T-cell (primary cell): ENCODE measurements around the gene CNGB1. TPM values are rescaled to one million over a fixed set of nuclear protein-coding genes. Genes with fewer than 3 reads are reported as not detected.

Experiments
- ATAC-seq, 4 experiments: fragments of 200-7000 bp in 3 of 4; fragments of 150-1000 bp in 1 of 4; cut with Tn5 transposase; replicated peaks in 1 of 4; 1 replicate in 3 of 4; 2 replicates in 1 of 4; pipeline ENCODE4 v1.10.0; 2021; ENCODE audit warnings: moderate library complexity in 3 of 4, mild to moderate bottlenecking in 2 of 4, moderate number of reproducible peaks in 1 of 4
- CTCF ChIA-PET, 2 donors: fragments of 300-600 bp; sonication (Branson Sonifier 250); formaldehyde crosslinking; loops; one replicate each; lab custom pipeline; 2022; ENCODE audit warnings: antibody characterized with exemption in 2 of 2; lab: Charles Lee
- POLR2A ChIA-PET, 2 donors: fragments of 300-600 bp; sonication (Branson Sonifier 250); formaldehyde crosslinking; loops; one replicate each; lab custom pipeline; 2022; ENCODE audit warnings: antibody characterized with exemption in 2 of 2; lab: Charles Lee
- DNase-seq, 35 experiments: peaks; one replicate each; pipeline versions ENCODE4 v3.0.0 to v3.0.0-alpha.2; 2013 to 2023
- H3K27ac ChIP-seq: one replicate; pipeline ENCODE4 v1.5.1; 2013; ENCODE audit warnings: low read length
- H3K27me3 ChIP-seq, 2 experiments: replicated peaks in 1 of 2; 1 replicate in 1 of 2; 2 replicates in 1 of 2; pipeline versions ENCODE4 v1.6.1 to v1.7.0; 2013; ENCODE audit warnings: low read length in 1 of 2, mixed read lengths in 1 of 2; ENCODE audit not compliant: control insufficient read depth in 2 of 2, insufficient read depth in 2 of 2; ENCODE audit errors: extremely low read depth in 1 of 2
- H3K36me3 ChIP-seq, 2 donors: 1 replicate in 1 of 2; 2 replicates in 1 of 2; pipeline versions ENCODE4 v1.6.1 to v1.7.0; 2013; ENCODE audit warnings: low read length in 1 of 2; ENCODE audit not compliant: control insufficient read depth in 2 of 2, insufficient read depth in 1 of 2; ENCODE audit errors: extremely low read depth in 1 of 2
- H3K4me1 ChIP-seq, 2 experiments: 1 replicate in 1 of 2; 2 replicates in 1 of 2; pipeline versions ENCODE4 v1.6.1 to v1.7.0; 2013; ENCODE audit warnings: low read length in 2 of 2, mixed read lengths in 1 of 2; ENCODE audit not compliant: insufficient read depth in 2 of 2, control insufficient read depth in 1 of 2; ENCODE audit errors: extremely low read depth in 1 of 2
- H3K4me3 ChIP-seq, 2 donors: 1 replicate in 1 of 2; 2 replicates in 1 of 2; pipeline versions ENCODE4 v1.5.1 to v1.7.0; 2013; ENCODE audit warnings: mild to moderate bottlenecking in 2 of 2, low read length in 1 of 2, moderate library complexity in 1 of 2; ENCODE audit not compliant: control insufficient read depth in 1 of 2; ENCODE audit errors: extremely low read depth in 1 of 2
- H3K9me3 ChIP-seq: 2 replicates; pipeline ENCODE4 v1.7.0; 2013
- H3K27ac Mint-ChIP-seq, 2 donors: one replicate each; pipeline ENCODE4 v1.8.0; 2020 to 2021; ENCODE audit warnings: mild to moderate bottlenecking in 2 of 2, mixed read lengths in 2 of 2
- H3K27me3 Mint-ChIP-seq, 2 donors: one replicate each; pipeline ENCODE4 v1.8.0; 2021 to 2022; ENCODE audit warnings: mixed read lengths in 2 of 2
- H3K36me3 Mint-ChIP-seq: one replicate; pipeline ENCODE4 v1.8.0; 2021; ENCODE audit warnings: mixed read lengths
- H3K4me1 Mint-ChIP-seq, 3 donors: one replicate each; pipeline ENCODE4 v1.8.0; 2020 to 2022; ENCODE audit warnings: mixed read lengths in 3 of 3, mild to moderate bottlenecking in 1 of 3
- H3K4me3 Mint-ChIP-seq, 3 donors: one replicate each; pipeline ENCODE4 v1.8.0; 2020 to 2022; ENCODE audit warnings: mild to moderate bottlenecking in 3 of 3, mixed read lengths in 3 of 3, moderate library complexity in 3 of 3
- H3K9me3 Mint-ChIP-seq, 3 donors: one replicate each; pipeline ENCODE4 v1.8.0; 2020 to 2022; ENCODE audit warnings: mixed read lengths in 3 of 3
- whole genome bisulfite sequencing: methylation state at CpG from one replicate; pipeline ENCODE4 v1.1.5; 2013; ENCODE audit warnings: missing lambda C conversion rate; ENCODE audit not compliant: insufficient coverage; 5-methylcytosine and 5-hydroxymethylcytosine counted together
- total RNA-seq, 35 experiments: library from RNA in 6 of 35; stranded (reverse) in 6 of 35; fragments of 120-200 nt in 1 of 35; gene quantifications; one replicate each; pipeline versions ENCODE4 v1.2.1 to v1.2.4 and lab custom pipeline; 2013 to 2026

The CNGB1 gene
- total RNA-seq, 5 donors from 2014 or later (not counting 1 experiment from before 2014, with no cell fraction given), result not detected

DNA sequence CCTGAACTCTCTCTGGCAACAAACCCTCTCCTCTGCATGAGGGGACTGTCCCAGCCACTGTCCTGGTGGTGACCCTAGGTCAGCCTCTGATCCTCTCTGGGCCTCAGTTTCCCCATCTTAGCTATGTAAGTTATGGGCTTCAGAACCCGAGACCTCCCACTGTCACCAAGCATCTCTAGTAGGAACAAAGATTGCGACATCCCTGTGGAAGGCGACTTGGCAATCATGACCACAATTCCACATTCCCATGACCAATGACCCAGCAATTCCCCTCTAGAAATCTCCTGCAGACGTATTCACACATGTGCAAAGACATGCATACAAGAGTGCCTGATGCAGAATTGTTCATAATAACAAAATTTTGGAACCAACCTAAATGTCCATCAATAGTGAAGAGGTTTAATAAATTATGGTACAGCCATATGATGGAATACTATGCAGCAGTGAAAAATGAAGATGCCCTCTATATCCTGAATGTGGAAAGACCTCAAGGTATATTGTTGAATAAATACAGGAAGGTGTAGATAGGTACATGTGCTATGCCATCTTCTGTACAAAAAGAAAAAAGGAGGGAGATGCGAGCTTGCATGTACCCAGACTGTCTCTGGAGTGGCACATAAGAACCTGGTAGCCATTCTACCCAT lies 21.2 kb downstream of the CNGB1 start:
- Mint-ChIP-seq H3K27me3 (peaks cover 0 to 9% of the 10 kb centered on the region in 2 donors), H3K36me3 (no peaks in the 10 kb centered on the region), H3K4me1 (no peaks in the 10 kb centered on the region), H3K4me3 (no peak overlapping the region), H3K9me3 (no peaks in the 10 kb centered on the region), H3K27ac (no peak overlapping the region)
- ChIA-PET CTCF (no interaction called here), POLR2A (no interaction called here)
- ATAC-seq (no peak), DNase-seq (no peak)
- H3K4me3 ChIP-seq, result no peak overlapping the region
- no peaks in the 10 kb centered on the region for H3K9me3 ChIP-seq
- H3K27me3 ChIP-seq, result peaks cover 0 to 11% of the 10 kb centered on the region in 2 experiments
- H3K27ac ChIP-seq, result no peak overlapping the region
- no peaks in the 10 kb centered on the region for H3K36me3 ChIP-seq
- 97% methylated on average over 3 of the region's 5 CpGs for WGBS
- H3K4me1 ChIP-seq, result no peaks in the 10 kb centered on the region

DNA sequence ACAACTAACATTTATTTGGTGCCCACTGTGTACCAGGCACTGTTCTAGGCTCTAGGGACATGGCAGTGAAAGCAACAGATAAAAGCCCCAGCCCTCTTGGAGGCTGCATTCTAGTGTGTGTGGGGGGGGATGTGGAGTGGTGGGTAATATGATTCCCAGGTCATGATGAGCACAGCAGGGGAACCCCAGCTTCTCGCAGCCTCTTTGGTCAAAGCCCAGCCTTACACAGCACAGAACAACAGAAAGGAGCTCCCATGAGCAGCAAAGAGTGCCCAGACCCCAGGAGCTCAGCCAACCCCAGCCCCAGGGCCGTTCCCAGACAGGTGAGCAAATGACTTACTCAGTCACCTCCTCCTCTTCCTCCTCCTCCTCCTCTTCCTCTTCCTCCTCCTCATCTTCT lies 21.9 kb downstream of the CNGB1 start:
- 50% methylated on average over 1 of the region's 2 CpGs for WGBS
- ATAC-seq (no peak), DNase-seq (no peak)
- H3K9me3 ChIP-seq, result no peaks in the 10 kb centered on the region
- no peak overlapping the region for H3K4me3 ChIP-seq
- H3K27me3 ChIP-seq, result peaks cover 0 to 11% of the 10 kb centered on the region in 2 experiments
- H3K36me3 ChIP-seq, result no peaks in the 10 kb centered on the region
- no peak overlapping the region for H3K4me3 Mint-ChIP-seq
- ChIA-PET CTCF (no interaction called here), POLR2A (no interaction called here)
- H3K27ac ChIP-seq, result no peak overlapping the region
- no peaks in the 10 kb centered on the region for H3K9me3 Mint-ChIP-seq
- H3K4me1 Mint-ChIP-seq, result no peaks in the 10 kb centered on the region
- no peak overlapping the region for H3K27ac Mint-ChIP-seq
- H3K36me3 Mint-ChIP-seq, result no peaks in the 10 kb centered on the region
- H3K4me1 ChIP-seq, result no peaks in the 10 kb centered on the region
- H3K27me3 Mint-ChIP-seq, result peaks cover 0 to 9% of the 10 kb centered on the region in 2 donors

GRCh38 chr16:57948027-57948426 lies 22.9 kb downstream of the CNGB1 start:
- H3K27me3 Mint-ChIP-seq, result peaks cover 0 to 9% of the 10 kb centered on the region in 2 donors
- Histone ChIP-seq H3K27ac (no peak overlapping the region), H3K9me3 (no peaks in the 10 kb centered on the region), H3K36me3 (no peaks in the 10 kb centered on the region), H3K4me3 (no peak overlapping the region), H3K4me1 (no peaks in the 10 kb centered on the region), H3K27me3 (peaks cover 0 to 11% of the 10 kb centered on the region in 2 experiments)
- no peak overlapping the region for H3K27ac Mint-ChIP-seq
- no peak overlapping the region for H3K4me3 Mint-ChIP-seq
- ChIA-PET CTCF (no interaction called here), POLR2A (no interaction called here)
- WGBS, result 68% methylated on average over 3 of the region's 5 CpGs
- H3K9me3 Mint-ChIP-seq, result no peaks in the 10 kb centered on the region
- H3K4me1 Mint-ChIP-seq, result no peaks in the 10 kb centered on the region
- DNase-seq, result no peak
- H3K36me3 Mint-ChIP-seq, result no peaks in the 10 kb centered on the region
- no peak for ATAC-seq

DNA sequence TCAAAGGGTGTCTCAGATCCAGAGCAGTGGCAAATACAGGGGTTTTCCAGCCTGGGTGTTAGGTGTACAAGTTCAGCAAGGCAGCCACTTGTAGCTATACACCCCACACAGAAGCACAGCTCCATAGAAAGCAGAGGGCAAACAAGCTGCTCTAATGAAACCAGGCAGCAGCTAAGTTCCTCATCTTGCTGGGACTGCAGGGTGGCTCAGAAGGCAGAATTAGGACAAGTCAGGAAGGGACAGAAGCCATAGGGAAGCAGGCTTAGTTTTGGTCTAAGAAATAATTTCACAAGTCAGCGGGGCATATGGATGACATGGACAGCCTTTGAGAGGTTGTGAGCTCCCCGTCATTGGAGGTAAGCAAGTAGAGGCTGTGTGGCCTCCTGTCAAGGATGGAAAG lies 23.7 kb downstream of the CNGB1 start:
- Histone ChIP-seq H3K9me3 (no peaks in the 10 kb centered on the region), H3K36me3 (no peaks in the 10 kb centered on the region), H3K4me3 (no peak overlapping the region), H3K27me3 (peaks cover 0 to 11% of the 10 kb centered on the region in 2 experiments), H3K4me1 (no peaks in the 10 kb centered on the region), H3K27ac (no peak overlapping the region)
- ChIA-PET POLR2A (no interaction called here), CTCF (no interaction called here)
- Mint-ChIP-seq H3K27ac (no peak overlapping the region), H3K27me3 (peaks cover 0 to 9% of the 10 kb centered on the region in 2 donors), H3K4me3 (no peak overlapping the region), H3K4me1 (no peaks in the 10 kb centered on the region), H3K36me3 (no peaks in the 10 kb centered on the region), H3K9me3 (no peaks in the 10 kb centered on the region)
- WGBS, result 92% methylated on average over 2 of the region's 2 CpGs
- ATAC-seq (no peak), DNase-seq (no peak)

DNA sequence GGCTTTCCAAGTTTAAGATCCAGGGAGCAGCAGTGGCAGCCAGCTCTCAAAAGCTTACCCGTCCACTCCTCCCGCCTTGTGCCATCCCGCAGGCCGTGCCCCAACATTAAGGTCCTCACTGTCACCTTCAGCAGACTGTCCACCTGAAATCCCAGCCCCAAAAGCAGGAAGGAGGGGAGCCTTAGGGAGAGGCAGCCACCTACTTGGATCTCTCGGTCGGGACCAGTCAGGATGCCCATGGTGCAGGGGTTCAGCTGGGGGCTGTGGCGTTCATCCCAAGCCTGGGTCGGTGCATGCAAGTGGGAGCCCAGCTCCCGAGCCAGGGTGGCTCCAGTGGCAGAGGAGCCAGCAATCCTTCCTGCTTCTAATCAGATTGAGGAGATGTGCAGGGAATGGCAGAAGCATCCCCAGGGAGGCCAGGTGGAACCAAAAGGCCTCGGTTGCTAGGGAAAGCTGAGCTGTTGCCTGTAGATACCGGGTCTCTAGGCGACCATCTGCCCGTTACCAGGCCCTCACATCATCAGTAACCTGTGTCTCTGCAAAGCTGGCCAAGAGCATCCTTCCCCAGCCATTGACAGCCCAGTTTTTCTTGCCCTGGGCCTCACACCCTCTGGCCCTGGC lies 24.6 kb downstream of the CNGB1 start:
- H3K36me3 Mint-ChIP-seq, result no peaks in the 10 kb centered on the region

GRCh38 chr16:57945740-57946138 lies 25.2 kb downstream of the CNGB1 start:
- no peak overlapping the region for H3K27ac Mint-ChIP-seq
- peaks cover 0 to 5% of the 10 kb centered on the region in 2 donors for H3K27me3 Mint-ChIP-seq
- no peaks in the 10 kb centered on the region for H3K36me3 ChIP-seq
- no peaks in the 10 kb centered on the region for H3K36me3 Mint-ChIP-seq
- H3K4me1 ChIP-seq, result no peaks in the 10 kb centered on the region
- ChIA-PET CTCF (no interaction called here), POLR2A (no interaction called here)
- no peak overlapping the region for H3K4me3 ChIP-seq
- peaks cover 0 to 6% of the 10 kb centered on the region in 2 experiments for H3K27me3 ChIP-seq
- no peaks in the 10 kb centered on the region for H3K9me3 Mint-ChIP-seq
- H3K9me3 ChIP-seq, result no peaks in the 10 kb centered on the region
- H3K27ac ChIP-seq, result no peak overlapping the region
- H3K4me1 Mint-ChIP-seq, result no peaks in the 10 kb centered on the region
- 73% methylated on average over 3 of the region's 7 CpGs for WGBS
- no peak overlapping the region for H3K4me3 Mint-ChIP-seq
- no peak for DNase-seq
- no peak for ATAC-seq

More for the DNA sequence above, 24.6 kb downstream of the CNGB1 start:
- H3K4me1 ChIP-seq, result no peaks in the 10 kb centered on the region
- no peaks in the 10 kb centered on the region for H3K4me1 Mint-ChIP-seq
- WGBS, result 79% methylated on average over 9 of the region's 13 CpGs
- no peak overlapping the region for H3K27ac ChIP-seq
- no peaks in the 10 kb centered on the region for H3K9me3 Mint-ChIP-seq
- ChIA-PET CTCF (no interaction called here), POLR2A (no interaction called here)
- peaks cover 0 to 5% of the 10 kb centered on the region in 2 donors for H3K27me3 Mint-ChIP-seq
- H3K9me3 ChIP-seq, result no peaks in the 10 kb centered on the region
- no peak overlapping the region for H3K27ac Mint-ChIP-seq
- H3K4me3 ChIP-seq, result no peak overlapping the region
- ATAC-seq (no peak), DNase-seq (no peak)
- peaks cover 0 to 10% of the 10 kb centered on the region in 2 experiments for H3K27me3 ChIP-seq
- H3K36me3 ChIP-seq, result no peaks in the 10 kb centered on the region
- H3K4me3 Mint-ChIP-seq, result no peak overlapping the region
